GM21717 (cell line): ENCODE results near the gene HOXC10.

Experiments used
- ATAC-seq: cut with Tn5 transposase; IDR thresholded peaks from one replicate; pipeline ENCODE4 v1.9.1; 2021; ENCODE audit warnings: mild to moderate bottlenecking, moderate library complexity; ENCODE audit not compliant: unreplicated experiment

Gene HOXC10

DNA sequence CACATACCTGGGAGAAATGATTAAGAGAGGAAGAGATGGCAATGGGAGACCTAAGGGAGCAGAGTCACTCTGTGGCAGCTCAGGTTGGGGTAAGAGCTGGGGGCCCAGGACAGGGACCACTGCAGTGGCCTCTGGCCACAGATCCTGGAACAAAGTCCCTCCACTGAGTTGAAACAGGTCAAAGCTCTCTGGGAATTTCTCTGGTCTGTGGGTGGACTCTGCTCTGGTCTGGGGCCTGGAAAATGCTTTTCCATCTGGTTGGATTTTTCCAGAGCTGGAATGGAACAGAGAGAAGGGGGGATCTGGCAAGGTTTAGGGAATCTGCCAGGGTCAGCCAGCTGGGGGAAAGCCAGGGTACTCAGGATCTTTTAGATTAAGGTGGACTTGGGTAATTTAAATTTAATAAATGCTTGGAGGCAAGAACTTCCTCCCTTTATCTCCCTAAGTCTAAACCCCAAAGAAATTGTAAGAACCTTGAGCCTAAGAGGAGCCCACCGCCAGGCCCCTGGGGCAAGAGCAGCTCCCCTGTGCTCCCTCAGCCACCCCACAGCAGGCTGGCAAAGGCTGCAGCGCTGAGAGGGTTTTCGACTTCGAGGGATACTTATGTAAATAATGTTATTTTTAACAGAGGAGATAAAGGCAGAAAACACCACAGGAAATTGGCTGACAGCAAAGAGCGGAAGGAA is 3.7 kb downstream of the HOXC10 start:
- no peak for ATAC-seq

GRCh38 chr12:53989227-53990113 is 4.5 kb downstream of the HOXC10 start:
- ATAC-seq, result no peak

DNA sequence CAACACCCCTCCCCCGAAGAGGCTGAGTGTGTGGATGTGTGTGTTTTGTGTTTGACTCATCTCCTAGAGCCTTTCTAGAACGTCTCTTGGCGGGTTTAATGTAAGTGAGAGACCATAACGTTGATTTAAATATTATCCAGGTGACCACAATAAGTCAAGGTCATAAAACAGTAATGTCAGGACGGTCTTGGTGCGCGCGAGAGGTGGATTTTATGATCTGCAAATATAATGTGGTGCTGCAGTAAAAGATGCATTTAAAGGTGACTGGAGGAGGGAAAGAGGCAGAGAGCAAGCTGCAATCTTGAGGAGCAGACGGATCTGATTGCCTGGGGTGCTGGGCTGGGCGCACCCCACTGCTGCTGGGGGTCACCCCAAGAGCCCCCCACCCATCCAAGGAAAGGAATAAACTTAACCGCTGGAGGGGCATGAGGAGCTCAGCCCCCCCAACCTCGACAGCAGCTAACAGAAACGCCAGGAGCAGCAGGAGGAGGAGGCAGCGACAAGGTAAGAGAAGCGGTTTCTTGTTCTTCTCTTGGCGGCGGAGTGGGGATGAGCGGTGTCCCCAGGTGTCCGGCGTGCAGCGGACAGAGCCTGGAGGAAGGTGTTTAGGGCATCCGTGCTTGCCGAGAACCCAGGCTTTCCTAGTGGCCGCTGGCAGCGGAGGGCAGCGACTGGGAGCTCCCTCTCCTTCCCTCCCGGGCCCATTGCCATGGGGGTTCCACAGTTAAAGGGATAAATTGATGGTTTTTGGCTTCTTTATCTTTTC is 5.5 kb downstream of the HOXC10 start:
- ATAC-seq, result no peak

- no peak for ATAC-seq
These were observed 6.1 kb downstream of the HOXC10 start for GRCh38 chr12:53991077-53991460.

GRCh38 chr12:53992377-53992889 is 7.5 kb downstream of the HOXC10 start:
- no peak for ATAC-seq

DNA sequence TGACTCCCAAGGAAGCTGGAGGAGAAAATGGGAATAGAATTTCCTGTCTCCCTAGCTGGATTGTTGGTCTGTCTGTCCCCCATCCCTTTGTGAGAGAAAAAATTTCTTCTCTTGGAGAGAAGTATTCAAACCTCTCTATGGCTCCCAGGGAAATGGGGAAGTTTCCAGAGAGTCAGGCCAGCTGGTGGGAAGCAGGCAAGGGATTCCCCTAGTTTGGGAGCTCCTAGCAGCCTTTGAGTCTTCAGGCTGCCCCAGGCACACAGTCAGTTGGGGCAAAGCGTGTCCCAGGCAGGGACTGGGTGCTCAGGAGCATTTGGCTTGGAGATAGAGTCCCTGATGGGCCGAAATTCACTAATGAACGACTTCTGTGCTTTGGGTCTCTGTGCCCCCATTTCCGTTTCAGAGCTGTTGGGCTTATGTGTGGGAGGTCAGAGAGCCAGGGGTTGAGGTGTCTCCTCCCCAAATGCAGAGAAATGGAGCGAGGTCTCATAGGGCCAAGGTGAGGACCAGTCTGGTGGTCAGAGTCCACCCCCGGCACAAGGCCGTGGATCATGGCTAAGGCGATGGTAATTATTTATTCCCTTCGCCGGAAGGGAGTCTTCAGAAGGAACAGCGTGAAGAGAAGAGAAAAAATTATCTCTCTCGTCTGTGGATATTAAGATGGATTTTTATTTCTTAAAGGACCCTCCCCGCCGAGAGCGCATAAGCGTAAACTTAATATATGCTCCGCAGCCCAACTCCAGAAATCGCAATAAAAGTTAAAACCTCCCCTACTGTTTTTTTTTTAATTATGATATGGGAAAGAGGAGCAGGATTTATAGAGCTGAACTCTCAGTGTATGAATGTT is 8.4 kb downstream of the HOXC10 start:
- ATAC-seq, result no peak

- no peak for ATAC-seq
These were observed 9.0 kb downstream of the HOXC10 start for GRCh38 chr12:53994009-53994263.

GRCh38 chr12:53994264-53995001 is 9.5 kb downstream of the HOXC10 start:
- no peak for ATAC-seq

DNA sequence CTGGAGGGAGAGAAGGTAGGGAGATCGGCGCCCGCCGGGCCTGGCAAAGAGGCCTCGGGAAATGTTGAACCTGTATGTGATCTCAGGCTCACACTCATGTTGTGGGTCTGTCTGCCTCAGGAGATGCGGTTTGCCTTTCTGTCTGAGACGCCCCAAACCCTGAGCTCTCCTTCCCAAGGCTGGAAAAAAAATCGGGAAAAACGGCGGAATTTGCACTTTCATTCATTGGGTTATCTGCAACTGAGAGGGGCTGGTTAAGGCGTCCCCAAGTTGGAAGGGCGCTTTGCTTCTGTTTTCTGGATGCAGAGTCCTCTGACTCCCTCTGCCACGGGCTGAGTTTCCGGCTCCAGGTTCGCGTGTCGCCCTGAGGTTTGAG is 10.0 kb downstream of the HOXC10 start:
- no peak for ATAC-seq

GRCh38 chr12:53995378-53996239 is 10.7 kb downstream of the HOXC10 start:
- no peak for ATAC-seq

DNA sequence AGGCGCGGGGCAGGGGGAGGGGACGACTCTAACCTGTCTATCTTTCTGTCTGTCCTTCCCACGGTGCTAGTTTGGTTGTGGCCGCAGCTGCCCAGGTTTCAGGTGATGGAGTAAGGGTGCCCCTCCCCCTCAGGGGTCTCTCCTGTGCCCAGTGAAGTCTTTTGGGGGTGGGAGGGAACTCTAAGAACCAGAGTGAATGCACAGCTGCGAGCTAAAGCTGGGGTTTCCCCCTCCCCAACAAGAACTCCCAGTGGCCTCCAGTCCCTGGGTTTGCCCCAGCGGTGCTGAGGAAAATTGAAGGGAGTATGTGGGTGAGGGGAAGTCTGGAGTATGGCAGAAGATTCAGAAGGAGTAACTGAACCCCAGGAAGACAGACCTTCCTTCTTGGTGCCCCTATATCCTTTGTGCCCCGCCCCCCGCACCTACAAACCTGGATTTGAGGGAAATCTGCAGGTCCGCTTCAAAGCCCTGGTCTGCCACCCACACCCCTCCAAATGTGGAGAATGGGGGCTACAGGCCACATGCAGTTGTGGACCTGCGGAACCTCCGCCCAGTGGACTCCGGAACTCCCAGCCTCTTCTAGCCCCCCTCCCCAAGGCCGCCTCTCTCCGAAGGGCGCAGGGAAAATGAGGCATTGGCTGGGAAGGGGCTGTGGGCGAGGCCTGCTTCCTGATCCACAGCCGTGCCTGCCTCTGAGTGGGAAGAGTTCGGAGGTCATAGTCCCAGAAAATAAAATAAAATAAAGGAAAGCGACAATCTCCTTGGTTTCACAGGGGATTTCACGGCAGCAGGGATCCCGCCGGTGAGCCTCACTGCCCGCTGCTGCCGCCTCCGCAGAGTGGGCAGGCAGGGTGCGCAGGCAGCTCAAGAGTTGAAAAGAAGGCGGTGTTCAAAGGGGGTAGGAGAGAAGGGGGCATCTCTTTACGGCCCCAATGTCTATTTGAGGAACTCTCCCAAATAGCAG is 11.6 kb downstream of the HOXC10 start:
- ATAC-seq, result no peak

DNA sequence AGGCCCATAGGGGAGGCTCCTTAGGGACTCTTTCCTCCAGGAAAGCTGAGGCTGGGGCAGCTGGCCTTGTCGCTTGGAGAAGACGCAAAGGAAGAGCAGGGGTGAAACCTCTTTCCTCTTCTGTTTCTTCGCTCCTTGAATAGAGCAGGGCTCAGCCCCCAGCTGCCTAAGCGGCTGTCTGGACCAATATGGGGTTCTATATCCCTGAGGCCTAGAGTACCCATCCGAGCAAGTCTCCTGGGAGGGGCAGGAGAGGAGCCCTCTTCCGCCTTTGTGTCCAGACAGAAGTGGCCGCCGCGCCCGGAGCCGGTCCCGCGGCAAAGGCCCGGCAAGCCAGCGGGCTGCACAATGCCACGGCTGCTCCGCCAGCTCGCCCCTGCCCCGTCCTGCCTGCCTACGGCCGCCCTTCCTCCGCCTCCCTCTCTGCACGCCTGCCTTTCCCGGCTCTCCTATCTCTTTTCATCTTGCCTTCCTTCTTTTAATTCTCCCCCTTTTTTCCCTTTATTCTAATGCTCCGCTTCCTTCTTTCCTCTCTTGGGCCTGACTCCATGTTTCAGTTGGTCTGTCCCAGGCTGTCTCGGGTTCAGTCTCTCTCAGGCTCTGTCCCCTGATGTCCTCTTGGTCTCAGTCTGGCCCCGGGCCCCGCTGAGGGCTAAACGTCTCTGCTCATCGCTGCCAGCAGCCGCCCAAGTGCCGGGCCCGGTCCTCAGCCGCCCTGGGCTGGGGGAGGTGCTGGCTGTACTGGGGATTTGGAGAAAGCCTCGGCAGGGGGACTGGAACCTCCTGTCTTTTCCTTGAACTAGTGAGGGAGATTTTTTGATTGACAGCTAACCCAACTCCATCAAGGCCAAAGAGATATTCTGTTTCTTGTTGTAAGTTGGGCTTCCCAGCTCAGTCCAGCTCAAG is 12.5 kb downstream of the HOXC10 start:
- ATAC-seq, result no peak

- ATAC-seq, result no peak
These were observed 13.4 kb downstream of the HOXC10 start for GRCh38 chr12:53998110-53998899.

GRCh38 chr12:53998900-53999236 is 13.9 kb downstream of the HOXC10 start:
- ATAC-seq, result no peak

DNA sequence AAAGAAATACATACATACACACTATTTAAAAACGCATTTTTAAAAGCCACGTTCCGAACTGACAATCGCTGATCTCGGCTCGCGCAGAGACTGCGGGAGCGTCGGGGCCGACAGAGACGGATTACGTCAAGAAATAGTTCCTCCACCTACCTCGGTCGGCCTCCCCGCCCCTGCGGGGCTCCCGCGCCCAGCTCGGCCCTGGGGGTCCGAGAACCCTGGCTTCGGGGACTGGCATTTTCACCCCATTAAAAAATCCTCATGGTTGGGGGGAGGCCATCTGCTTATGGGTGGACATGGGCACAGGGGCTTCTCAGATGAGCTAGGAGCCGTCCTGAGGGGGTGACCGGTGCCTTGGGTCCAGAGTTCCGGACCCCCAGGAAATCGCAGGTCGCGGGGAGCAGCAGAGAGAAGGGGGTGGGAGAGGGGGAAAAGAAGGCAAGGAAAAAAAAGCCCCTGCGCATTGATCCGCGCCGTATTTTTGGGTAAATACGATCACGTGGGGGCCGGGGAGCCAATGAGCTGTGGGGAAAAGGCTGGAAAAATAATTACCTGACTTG is 14.7 kb downstream of the HOXC10 start:
- ATAC-seq, result no peak
